ENCODE results near the gene RCOR2. TPM values are rescaled to one million over a fixed set of nuclear protein-coding genes. Genes with fewer than 3 reads are reported as not detected.
A peak's percentile ranks its signal among the peaks of the same experiment; 100 is the strongest.

RCOR2 gene
- total and polyA plus RNA-seq, 2 of the 13 experiments (the other 11 are each of a cell fraction or from before 2014, with no cell fraction given) = 8.3 to 8.5 TPM

DNA sequence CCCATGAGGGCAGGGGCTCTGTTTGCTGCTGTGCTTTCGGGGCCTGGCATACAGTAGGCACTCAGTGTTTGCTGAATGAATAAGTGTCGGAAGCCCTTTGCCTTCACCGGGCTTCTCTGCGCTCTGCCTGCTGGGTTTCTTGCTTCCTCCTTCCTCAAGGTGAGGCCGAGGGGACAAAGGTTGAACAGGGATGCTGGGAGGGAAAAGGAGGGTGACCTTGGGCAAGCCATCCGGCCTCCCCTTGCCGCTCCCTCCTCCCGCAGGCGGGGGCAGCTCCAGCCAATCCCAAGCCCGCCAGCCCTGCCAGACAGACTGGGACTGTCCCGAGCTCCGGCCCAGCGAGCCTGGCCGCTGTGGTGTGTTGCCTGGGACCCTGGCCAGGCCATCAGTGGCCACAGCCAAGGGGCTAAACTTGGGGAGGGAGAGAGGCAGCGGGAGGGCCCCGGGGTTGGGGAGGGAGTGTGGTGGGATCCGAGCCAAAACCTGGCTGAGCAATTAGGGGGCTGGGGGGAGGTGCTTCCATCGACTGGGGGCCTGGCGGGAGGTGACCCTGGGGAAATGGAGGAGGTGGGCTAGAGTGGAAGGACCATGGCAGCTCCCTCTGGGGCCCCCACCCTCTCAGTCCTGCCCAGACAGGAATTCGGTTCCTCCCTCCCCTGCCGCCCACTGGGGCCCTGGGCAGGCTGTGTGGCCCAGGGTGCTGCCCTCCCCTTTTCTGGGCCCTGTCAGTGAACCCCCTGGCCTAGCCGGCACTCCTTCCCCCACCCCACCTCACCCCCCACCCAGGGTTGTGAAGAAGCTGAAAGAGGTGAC, 3.4 kb upstream of the RCOR2 start (continued):
- TF ChIP-seq, protein P1, sequence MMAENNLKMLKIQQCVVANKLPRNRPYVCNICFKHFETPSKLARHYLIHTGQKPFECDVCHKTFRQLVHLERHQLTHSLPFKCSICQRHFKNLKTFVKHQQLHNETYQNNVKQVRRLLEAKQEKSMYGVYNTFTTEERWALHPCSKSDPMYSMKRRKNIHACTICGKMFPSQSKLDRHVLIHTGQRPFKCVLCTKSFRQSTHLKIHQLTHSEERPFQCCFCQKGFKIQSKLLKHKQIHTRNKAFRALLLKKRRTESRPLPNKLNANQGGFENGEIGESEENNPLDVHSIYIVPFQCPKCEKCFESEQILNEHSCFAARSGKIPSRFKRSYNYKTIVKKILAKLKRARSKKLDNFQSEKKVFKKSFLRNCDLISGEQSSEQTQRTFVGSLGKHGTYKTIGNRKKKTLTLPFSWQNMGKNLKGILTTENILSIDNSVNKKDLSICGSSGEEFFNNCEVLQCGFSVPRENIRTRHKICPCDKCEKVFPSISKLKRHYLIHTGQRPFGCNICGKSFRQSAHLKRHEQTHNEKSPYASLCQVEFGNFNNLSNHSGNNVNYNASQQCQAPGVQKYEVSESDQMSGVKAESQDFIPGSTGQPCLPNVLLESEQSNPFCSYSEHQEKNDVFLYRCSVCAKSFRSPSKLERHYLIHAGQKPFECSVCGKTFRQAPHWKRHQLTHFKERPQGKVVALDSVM (CRISPR knock-in tag; IDR thresholded peaks at IDR 0.05) = 0 out of 2 replicates have a peak, but pooled peaks have one; percentile 46
- TF ChIP-seq, protein P2, sequence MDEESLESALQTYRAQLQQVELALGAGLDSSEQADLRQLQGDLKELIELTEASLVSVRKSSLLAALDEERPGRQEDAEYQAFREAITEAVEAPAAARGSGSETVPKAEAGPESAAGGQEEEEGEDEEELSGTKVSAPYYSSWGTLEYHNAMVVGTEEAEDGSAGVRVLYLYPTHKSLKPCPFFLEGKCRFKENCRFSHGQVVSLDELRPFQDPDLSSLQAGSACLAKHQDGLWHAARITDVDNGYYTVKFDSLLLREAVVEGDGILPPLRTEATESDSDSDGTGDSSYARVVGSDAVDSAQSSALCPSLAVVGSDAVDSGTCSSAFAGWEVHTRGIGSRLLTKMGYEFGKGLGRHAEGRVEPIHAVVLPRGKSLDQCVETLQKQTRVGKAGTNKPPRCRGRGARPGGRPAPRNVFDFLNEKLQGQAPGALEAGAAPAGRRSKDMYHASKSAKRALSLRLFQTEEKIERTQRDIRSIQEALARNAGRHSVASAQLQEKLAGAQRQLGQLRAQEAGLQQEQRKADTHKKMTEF (CRISPR knock-in tag; IDR thresholded peaks at IDR 0.05) = peak; percentile 6; the same call in 1 of the 2 replicates
- TF ChIP-seq, protein P3, sequence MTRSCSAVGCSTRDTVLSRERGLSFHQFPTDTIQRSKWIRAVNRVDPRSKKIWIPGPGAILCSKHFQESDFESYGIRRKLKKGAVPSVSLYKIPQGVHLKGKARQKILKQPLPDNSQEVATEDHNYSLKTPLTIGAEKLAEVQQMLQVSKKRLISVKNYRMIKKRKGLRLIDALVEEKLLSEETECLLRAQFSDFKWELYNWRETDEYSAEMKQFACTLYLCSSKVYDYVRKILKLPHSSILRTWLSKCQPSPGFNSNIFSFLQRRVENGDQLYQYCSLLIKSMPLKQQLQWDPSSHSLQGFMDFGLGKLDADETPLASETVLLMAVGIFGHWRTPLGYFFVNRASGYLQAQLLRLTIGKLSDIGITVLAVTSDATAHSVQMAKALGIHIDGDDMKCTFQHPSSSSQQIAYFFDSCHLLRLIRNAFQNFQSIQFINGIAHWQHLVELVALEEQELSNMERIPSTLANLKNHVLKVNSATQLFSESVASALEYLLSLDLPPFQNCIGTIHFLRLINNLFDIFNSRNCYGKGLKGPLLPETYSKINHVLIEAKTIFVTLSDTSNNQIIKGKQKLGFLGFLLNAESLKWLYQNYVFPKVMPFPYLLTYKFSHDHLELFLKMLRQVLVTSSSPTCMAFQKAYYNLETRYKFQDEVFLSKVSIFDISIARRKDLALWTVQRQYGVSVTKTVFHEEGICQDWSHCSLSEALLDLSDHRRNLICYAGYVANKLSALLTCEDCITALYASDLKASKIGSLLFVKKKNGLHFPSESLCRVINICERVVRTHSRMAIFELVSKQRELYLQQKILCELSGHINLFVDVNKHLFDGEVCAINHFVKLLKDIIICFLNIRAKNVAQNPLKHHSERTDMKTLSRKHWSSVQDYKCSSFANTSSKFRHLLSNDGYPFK (CRISPR knock-in tag; IDR thresholded peaks at IDR 0.05; ENCODE audit: borderline replicate concordance) = no peak
- TF ChIP-seq ZBTB33 (CRISPR knock-in tag; IDR thresholded peaks at IDR 0.05) (no peak), KDM1A (CRISPR knock-in tag; IDR thresholded peaks at IDR 0.05) (0 out of 2 replicates have a peak, but pooled peaks have one; percentile 52), PAWR (CRISPR knock-in tag; IDR thresholded peaks at IDR 0.05; ENCODE audit: borderline replicate concordance) (no peak), ZNF607 (CRISPR knock-in tag; IDR thresholded peaks at IDR 0.05; ENCODE audit: borderline replicate concordance) (no peak), ZNF816 (CRISPR knock-in tag; IDR thresholded peaks at IDR 0.05; ENCODE audit: borderline replicate concordance) (no peak), ZNF136 (CRISPR knock-in tag; IDR thresholded peaks at IDR 0.05; ENCODE audit: low read depth) (no peak), TBP (CRISPR knock-in tag; IDR thresholded peaks at IDR 0.05) (no peak), CHCHD3 (CRISPR knock-in tag; IDR thresholded peaks at IDR 0.05) (no peak), KLF15 (CRISPR knock-in tag; IDR thresholded peaks at IDR 0.05; ENCODE audit: borderline replicate concordance) (no peak), NR3C1 (CRISPR knock-in tag; IDR thresholded peaks at IDR 0.05) (no peak), ZC3H4 (CRISPR knock-in tag; IDR thresholded peaks at IDR 0.05; ENCODE audit: borderline replicate concordance) (no peak), NR2C2 (CRISPR knock-in tag; IDR thresholded peaks at IDR 0.05; ENCODE audit: borderline replicate concordance) (peak; percentile 25; the same call in 1 of the 2 replicates), NR2F1 (CRISPR knock-in tag; IDR thresholded peaks at IDR 0.05) (no peak), ATRX (CRISPR knock-in tag; IDR thresholded peaks at IDR 0.05; ENCODE audit: borderline replicate concordance) (no peak)
- TF ChIP-seq, protein P4, sequence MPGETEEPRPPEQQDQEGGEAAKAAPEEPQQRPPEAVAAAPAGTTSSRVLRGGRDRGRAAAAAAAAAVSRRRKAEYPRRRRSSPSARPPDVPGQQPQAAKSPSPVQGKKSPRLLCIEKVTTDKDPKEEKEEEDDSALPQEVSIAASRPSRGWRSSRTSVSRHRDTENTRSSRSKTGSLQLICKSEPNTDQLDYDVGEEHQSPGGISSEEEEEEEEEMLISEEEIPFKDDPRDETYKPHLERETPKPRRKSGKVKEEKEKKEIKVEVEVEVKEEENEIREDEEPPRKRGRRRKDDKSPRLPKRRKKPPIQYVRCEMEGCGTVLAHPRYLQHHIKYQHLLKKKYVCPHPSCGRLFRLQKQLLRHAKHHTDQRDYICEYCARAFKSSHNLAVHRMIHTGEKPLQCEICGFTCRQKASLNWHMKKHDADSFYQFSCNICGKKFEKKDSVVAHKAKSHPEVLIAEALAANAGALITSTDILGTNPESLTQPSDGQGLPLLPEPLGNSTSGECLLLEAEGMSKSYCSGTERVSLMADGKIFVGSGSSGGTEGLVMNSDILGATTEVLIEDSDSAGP (CRISPR knock-in tag; IDR thresholded peaks at IDR 0.05; ENCODE audit: borderline replicate concordance) = no peak; the same call in 1 of the 2 replicates

All from HepG2 (cell line).